Measurements from ENCODE around the gene ITGA4.

Gene ITGA4

GRCh38 chr2:181459621-181460021, 2.4 kb downstream of the ITGA4 start:
- DNase-seq, result no peak

- DNase-seq, result no peak
Measured at GRCh38 chr2:181461056-181461997, 4.1 kb downstream of the ITGA4 start.

GRCh38 chr2:181462033-181462432, 4.8 kb downstream of the ITGA4 start:
- no peak for DNase-seq

- no peak for DNase-seq
Measured at GRCh38 chr2:181463588-181463987, 6.4 kb downstream of the ITGA4 start.

GRCh38 chr2:181464966-181465365, 7.8 kb downstream of the ITGA4 start:
- no peak for DNase-seq

- no peak for DNase-seq
Measured at GRCh38 chr2:181465676-181466375, 8.6 kb downstream of the ITGA4 start.

GRCh38 chr2:181466661-181467576, 9.7 kb downstream of the ITGA4 start:
- DNase-seq, result peak; percentile 73

- no peak for DNase-seq
Measured at GRCh38 chr2:181467966-181468707, 11.0 kb downstream of the ITGA4 start.

- no peak for DNase-seq
Measured at GRCh38 chr2:181468811-181469210, 11.6 kb downstream of the ITGA4 start.

- no peak for DNase-seq
Measured at GRCh38 chr2:181471226-181471625, 14.0 kb downstream of the ITGA4 start.

GRCh38 chr2:181471783-181472182, 14.6 kb downstream of the ITGA4 start:
- no peak for DNase-seq

- no peak for DNase-seq
Measured at GRCh38 chr2:181472990-181473389, 15.8 kb downstream of the ITGA4 start.

- no peak for DNase-seq
Measured at GRCh38 chr2:181474222-181474881, 17.2 kb downstream of the ITGA4 start.

- no peak for DNase-seq
Measured at GRCh38 chr2:181483211-181483610, 26.0 kb downstream of the ITGA4 start.

GRCh38 chr2:181483876-181484275, 26.7 kb downstream of the ITGA4 start:
- DNase-seq, result no peak

GRCh38 chr2:181484851-181485637, 27.9 kb downstream of the ITGA4 start:
- DNase-seq, result no peak

GRCh38 chr2:181485638-181485946, 28.4 kb downstream of the ITGA4 start:
- DNase-seq, result no peak

- no peak for DNase-seq
Measured at GRCh38 chr2:181499231-181499630, 42.0 kb downstream of the ITGA4 start.

- DNase-seq, result no peak
Measured at GRCh38 chr2:181500201-181500600, 43.0 kb downstream of the ITGA4 start.

- DNase-seq, result no peak
Measured at GRCh38 chr2:181515719-181516118, 58.5 kb downstream of the ITGA4 start.

GRCh38 chr2:181516992-181517391, 59.8 kb downstream of the ITGA4 start:
- DNase-seq, result no peak
